HG03108 (cell line): ENCODE results near the gene PEX14.

Experiments
- ATAC-seq: cut with Tn5 transposase; IDR thresholded peaks from one replicate; pipeline ENCODE4 v1.9.1; 2021; ENCODE audit warnings: moderate library complexity; ENCODE audit not compliant: unreplicated experiment

PEX14 gene

GRCh38 chr1:10629816-10630571 lies 155.2 kb downstream of the PEX14 start:
- no peak for ATAC-seq

- no peak for ATAC-seq
Observed at GRCh38 chr1:10630661-10631120, 155.9 kb downstream of the PEX14 start.

GRCh38 chr1:10631121-10631810 lies 156.5 kb downstream of the PEX14 start:
- no peak for ATAC-seq

GRCh38 chr1:10631811-10632593 lies 157.3 kb downstream of the PEX14 start:
- no peak for ATAC-seq

GRCh38 chr1:10632691-10633090 lies 157.9 kb downstream of the PEX14 start:
- no peak for ATAC-seq

GRCh38 chr1:10633416-10633815 lies 158.7 kb downstream of the PEX14 start:
- ATAC-seq: no peak

GRCh38 chr1:10634075-10634427 lies 159.3 kb downstream of the PEX14 start:
- no peak for ATAC-seq

GRCh38 chr1:10634428-10635084 lies 159.8 kb downstream of the PEX14 start:
- no peak for ATAC-seq

- no peak for ATAC-seq
Observed at GRCh38 chr1:10635085-10635896, 160.5 kb downstream of the PEX14 start.

GRCh38 chr1:10635992-10636391 lies 161.2 kb downstream of the PEX14 start:
- ATAC-seq: no peak

- ATAC-seq: no peak
Observed at GRCh38 chr1:10637400-10637799, 162.7 kb downstream of the PEX14 start.

- ATAC-seq: no peak
Observed at GRCh38 chr1:10637834-10638558, 163.2 kb downstream of the PEX14 start.

- ATAC-seq: no peak
Observed at GRCh38 chr1:10638559-10639005, 163.8 kb downstream of the PEX14 start.

- no peak for ATAC-seq
Observed at GRCh38 chr1:10639011-10639774, 164.4 kb downstream of the PEX14 start.

- ATAC-seq: no peak
Observed at GRCh38 chr1:10639775-10640578, 165.2 kb downstream of the PEX14 start.

GRCh38 chr1:10640843-10641553 lies 166.2 kb downstream of the PEX14 start:
- no peak for ATAC-seq

- no peak for ATAC-seq
Observed at GRCh38 chr1:10641976-10642375, 167.2 kb downstream of the PEX14 start.
